Cerebellar nuclear complex (tissue), 1 donor: ENCODE data around the gene SLC16A3.
"Not testable (repeated sequence)": the region's sequence is repeated elsewhere in the genome, so short reads cannot be mapped to it uniquely, and the experiment has no call there.

Experiments
- DNase-seq, 2 experiments: peaks; one replicate each; lab custom pipeline; 2025; lab: John Stamatoyannopoulos, UW

The SLC16A3 gene

GRCh38 chr17:82247182-82247823 lies 18.5 kb downstream of the SLC16A3 start:
- DNase-seq, result no peak

DNA sequence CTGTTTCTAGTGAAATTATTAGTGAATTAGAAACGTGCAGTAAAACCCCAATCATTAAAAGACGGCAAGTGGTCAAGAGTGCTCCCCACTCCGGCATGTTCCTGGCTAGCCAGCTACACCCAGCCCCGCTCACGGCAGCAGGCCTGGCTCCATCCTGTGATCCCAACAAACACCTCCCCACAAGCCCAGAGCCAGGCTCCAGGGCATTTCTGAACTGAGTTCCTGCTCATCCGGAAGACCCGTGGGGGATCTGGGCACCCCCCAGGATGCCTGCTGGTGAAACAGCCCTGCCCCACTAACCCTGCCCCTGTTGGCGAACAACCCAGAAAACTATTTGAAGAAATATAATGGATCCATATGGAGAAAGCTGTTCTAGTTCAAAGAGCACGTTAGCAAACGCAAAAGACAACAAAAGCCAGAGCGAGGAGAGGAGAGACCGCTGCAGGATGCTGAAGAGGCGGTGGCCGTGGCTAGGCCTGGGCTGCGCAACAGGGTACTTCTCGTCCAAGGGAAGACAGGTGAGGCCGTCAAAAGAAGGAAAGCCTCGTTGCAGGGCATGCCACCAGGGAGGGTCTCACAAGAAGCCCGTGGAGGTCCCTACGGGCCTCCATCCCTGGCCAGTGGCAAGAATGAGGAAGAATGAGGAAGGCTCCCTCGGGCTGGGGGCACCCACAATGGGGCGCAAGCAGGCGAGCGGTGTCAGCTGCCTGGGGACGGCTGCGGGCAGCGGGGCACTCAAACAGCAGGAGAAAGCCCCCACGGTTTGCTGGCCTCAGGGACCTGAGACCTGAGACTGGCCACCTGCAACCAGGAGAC lies 19.2 kb downstream of the SLC16A3 start:
- DNase-seq, result no peak

- DNase-seq, result no peak
Measured at GRCh38 chr17:82248815-82249674, 20.2 kb downstream of the SLC16A3 start.

DNA sequence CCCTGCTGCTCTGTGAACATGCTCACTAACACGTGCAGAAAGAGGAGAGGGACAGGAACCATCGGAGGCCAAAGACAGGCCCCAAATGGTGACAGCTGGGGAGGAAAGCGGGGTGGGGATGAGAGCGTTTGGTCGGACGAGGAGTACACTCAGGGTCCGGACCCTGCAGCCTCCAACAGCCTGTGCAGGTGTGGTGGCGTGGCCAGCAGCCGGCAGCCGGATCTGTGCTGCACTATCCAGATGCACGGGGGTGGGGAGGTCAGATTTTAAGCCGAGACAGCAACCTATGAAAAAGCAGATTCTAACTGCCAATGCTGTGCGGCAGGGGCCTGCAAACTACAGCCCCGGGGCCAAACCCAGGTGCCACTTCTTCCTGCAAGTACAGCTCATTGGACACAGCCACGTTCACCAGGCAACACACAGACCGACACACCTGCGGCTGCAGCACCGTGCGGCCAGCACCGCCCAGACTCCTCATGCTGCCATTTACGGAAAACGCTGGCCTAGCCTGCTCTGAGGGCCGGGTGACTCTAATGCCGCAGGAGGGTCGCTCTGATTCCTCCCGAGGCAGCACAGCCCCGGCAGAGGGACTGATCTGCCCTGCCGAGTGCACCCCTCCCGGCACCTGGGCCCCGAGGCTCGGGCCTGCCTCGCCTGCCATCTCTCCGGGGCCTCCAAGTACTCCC lies 21.2 kb downstream of the SLC16A3 start:
- DNase-seq, result no peak

DNA sequence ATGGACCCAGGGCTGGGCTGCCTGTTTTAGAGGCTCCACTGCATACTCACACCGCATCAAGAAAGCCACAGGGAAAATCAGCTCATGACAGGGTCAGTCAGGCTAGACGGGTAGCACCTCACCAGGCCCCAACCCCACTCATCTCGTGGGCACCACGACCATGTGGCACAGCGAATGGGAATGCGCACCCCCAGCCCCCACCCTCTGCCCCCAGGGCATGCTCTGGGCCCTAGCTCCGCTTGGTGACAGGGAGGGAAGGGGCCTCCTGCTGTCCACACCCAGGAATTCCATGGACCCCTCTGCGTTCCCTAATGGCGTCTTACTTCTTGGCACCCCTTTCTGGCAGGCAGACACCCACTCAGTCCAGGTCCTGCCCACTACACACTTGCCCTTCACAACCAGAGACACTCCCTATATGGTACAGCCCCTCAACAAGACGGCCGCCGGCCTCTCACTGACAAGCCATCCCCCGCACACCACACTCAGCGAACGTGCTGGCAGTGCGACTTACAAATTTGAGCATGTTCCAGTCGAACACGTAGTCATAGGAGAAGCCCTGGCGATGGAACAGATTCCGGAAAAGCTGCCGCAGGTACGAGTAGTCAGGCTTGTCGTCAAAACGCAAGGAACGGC lies 22.1 kb downstream of the SLC16A3 start:
- DNase-seq, result no peak

GRCh38 chr17:82252511-82253178 lies 23.8 kb downstream of the SLC16A3 start:
- no peak for DNase-seq

DNA sequence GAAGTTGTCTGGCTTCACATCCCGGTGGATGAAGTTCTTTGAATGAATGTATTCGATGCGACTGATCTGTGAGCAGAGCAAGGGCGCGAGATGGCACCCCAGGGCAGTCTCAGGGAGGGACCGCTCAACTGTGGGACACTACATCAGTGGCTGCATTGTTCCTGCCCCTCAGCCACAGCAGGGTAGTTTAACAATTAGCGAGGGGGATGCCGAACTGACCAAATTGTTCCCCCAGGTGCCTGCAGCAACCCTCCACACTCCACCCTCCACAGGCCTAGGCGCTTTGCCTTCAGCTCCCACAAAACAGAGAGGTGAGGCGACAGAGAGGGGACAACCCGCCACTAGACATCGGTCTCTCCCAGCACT lies 24.3 kb downstream of the SLC16A3 start:
- no peak for DNase-seq

DNA sequence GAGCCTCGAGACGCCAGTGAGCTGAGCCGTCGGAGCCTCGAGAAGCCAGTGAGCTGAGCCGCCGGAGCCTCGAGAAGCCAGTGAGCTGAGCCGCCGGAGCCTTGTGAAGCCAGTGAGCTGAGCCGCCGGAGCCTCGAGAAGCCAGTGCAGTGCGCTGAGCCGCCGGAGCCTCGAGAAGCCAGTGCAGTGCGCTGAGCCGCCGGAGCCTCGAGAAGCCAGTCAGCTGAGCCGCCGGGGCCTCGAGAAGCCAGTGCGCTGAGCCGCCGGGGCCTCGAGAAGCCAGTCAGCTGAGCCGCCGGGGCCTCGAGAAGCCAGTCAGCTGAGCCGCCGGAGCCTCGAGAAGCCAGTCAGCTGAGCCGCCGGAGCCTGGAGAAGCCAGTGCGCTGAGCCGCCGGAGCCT lies 25.3 kb downstream of the SLC16A3 start:
- DNase-seq, result not testable (repeated sequence)

- DNase-seq, result not testable (repeated sequence)
Measured at GRCh38 chr17:82254746-82255145, 25.9 kb downstream of the SLC16A3 start.

GRCh38 chr17:82255402-82255972 lies 26.6 kb downstream of the SLC16A3 start:
- DNase-seq, result no peak

DNA sequence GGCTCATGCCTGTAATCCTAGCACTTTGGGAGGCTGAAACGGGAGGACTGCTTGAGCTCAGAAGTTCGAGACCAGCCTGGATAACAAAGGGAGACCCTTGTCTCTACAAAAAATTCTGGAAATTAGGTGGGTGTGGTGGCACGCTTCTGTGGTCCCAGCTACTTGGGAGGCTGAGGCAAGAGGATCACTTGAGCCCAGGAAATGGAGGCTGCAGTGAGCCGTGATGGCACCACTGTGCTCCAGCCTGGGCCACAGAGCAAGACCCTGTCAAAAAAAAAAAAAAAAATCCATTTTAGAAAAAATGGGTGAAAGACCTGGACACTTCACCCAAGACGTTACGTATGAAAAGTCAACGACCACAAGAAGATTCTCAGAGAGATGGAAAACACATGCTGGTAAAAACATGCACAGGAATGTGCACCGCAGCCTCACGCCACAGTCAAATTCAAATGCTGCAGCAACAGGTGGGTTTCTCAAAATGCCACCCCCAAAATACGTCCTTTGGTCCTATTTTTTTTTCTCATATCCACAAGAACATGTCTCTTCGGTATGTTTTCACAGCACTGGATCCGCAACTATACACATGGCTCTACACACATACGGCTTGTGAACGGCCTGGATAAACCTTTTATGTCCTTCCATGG lies 27.5 kb downstream of the SLC16A3 start:
- DNase-seq, result no peak

DNA sequence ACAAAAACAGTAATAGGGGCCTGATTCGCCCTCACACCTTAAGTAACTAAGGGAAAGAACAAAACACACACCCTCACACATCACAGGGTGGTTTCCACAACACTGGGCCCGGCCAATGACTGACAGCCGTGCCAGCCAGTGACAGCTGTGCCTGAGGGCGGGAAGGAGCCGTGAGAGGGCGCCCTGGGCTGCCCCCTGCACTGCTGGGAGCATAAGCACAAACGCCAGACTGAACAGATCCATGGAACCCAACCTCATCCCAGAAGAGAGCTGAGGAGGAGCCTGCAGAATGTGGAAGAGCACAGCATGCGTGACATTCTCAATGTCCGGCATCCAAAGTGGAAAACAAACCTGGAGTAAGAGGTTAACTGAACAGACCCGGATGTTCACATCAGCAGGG lies 28.6 kb downstream of the SLC16A3 start:
- no peak for DNase-seq

GRCh38 chr17:82258555-82258954 lies 29.7 kb downstream of the SLC16A3 start:
- no peak for DNase-seq

DNA sequence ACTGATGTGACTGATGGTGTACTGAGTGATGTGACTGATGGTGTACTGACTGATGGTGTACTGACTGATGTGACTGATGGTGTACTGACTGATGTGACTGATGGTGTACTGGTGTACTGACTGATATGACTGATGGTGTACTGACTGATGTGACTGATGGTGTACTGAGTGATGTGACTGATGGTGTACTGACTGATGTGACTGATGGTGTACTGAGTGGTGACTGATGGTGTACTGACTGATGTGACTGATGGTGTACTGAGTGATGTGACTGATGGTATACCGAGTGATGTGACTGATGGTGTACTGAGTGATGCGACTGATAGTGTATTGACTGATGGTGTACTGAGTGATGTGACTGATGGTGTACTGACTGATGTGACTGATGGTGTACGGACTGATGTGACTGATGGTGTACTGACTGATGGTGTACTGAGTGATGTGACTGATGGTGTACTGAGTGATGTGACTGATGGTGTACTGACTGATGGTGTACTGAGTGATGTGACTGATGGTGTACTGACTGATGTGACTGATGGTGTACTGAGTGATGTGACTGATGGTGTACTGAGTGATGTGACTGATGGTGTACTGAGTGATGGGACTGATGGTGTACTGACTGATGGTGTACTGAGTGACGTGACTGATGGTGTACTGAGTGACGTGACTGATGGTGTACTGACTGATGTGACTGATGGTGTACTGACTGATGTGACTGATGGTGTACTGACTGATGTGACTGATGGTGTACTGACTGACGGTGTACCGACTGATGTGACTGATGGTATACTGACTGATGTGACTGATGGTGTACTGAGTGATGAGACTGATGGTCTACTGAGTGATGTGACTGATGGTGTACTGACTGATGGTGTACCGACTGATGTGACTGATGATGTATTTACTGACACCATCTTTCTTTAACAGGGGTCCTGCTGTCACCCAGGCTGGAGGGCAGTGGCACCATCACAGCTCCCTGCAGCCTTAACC lies 31.4 kb downstream of the SLC16A3 start:
- DNase-seq, result not testable (repeated sequence)

DNA sequence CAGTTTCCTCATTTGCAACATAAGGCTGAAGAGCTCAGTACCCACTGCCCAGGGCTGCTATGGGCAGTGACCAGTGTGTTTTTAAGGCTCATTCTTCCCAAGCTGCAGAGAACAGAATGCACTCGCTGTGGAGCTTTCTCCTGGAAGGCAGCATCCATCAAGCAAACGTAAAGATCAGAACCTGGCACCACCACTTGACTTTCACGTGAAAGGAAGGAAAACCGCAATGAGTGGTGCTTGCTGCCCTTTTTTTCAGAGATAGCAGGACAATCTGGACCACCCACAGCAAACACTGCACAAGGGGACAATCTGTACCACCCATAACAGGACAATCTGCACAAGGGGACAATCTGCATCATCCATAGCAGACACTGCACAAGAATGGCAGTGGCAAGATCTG lies 33.5 kb downstream of the SLC16A3 start:
- DNase-seq, result no peak

- no peak for DNase-seq
Measured at GRCh38 chr17:82263641-82264040, 34.8 kb downstream of the SLC16A3 start.

GRCh38 chr17:82266142-82266541 lies 37.3 kb downstream of the SLC16A3 start:
- no peak for DNase-seq

- DNase-seq, result peak in 1 of 2 experiments; percentile 27
Measured at GRCh38 chr17:82267575-82268379, 38.9 kb downstream of the SLC16A3 start.
